NCI-H1105 (cell line): ENCODE data around the gene EDN3.
A peak's percentile ranks its signal among the peaks of the same experiment; 100 is the strongest.

Experiments used
- DNase-seq: peaks from one replicate; lab custom pipeline; 2025; lab: John Stamatoyannopoulos, UW

Gene EDN3, protein sequence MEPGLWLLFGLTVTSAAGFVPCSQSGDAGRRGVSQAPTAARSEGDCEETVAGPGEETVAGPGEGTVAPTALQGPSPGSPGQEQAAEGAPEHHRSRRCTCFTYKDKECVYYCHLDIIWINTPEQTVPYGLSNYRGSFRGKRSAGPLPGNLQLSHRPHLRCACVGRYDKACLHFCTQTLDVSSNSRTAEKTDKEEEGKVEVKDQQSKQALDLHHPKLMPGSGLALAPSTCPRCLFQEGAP

DNA sequence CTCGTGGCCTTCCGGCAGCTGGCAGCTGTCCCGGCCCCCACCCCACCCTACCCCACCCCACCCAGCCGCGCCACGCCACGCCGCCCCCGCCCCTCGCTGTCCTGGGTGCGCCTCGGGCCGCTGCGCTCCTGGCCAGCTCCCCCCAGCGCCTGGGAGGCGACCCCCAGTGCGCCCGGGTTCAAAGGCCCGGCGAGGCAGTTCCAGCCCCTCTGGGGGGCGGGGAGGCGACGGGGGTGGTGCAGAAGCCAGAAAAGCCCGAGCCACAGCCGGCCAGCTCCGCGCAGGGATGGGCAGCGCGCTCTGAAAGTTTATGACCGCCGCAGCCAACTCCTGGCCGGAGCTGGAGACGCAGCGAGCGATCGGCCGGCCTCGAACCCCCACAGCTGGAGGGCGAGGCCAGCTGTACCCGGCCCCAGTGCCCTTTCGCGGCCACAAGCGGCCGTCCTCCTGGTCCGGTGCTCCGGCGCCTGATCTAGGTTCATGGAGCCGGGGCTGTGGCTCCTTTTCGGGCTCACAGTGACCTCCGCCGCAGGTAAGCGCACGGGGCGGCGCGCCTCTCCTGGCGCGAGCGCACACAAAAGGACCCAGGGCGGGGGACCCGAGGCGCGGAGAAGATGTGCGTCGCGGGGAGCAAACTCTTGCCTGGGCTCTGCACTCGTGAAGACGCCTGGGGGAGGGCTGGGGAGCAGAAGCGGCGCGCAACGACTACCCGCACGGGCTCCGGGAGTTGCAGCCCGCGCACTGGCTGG is at the start of gene EDN3:
TSS of gene EDN3 (plus strand) at position 279 of the 749 bp plus-strand sequence. CDS start at position 481, 202 bp downstream.
- no peak for DNase-seq

DNA sequence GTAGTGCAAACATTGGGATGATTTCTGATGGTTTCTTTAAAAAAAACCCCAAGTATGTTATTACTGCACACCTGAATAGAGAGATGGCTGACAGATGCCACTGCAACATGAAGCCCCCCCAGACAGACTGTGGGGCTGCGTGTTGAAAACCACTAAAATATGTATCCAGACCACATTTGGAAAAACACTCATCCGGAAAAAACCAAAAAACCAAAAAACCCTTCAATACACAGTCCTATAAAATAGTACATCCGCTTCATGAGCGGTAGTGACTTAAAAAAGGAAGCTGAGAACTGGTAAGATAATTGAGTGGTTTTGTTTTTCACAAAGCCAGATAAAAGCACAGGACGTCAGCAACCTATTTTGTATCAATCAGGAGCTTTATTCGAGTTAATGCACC is 47.1 kb upstream of the EDN3 start:
- no peak for DNase-seq

DNA sequence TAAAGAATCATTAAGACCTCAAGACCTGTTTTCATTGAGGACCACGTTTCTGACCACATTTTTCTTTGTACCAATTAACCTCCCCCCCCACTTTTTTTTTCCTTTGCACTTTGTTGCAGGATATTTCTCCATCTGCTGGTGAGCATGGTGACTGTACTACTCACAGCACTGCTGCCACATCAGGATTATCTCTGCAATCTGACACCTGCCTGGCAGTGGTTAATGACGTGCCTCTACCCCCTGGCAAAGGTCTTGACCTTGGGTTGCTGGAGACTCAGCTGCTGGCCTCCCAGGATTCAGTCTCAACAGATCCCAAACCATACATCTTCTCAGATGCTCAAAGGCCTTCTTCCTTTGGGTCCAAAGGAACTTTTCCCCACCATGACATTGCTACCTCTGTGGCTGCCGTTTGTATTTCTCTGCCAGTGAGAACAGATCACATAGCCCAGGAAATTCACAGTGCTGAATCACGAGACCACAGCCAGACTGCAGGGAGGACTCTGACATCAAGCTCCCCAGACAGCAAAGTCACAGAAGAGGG is 46.6 kb upstream of the EDN3 start:
- DNase-seq: no peak

GRCh38 chr20:59255256-59255655 is 45.2 kb upstream of the EDN3 start:
- no peak for DNase-seq

- no peak for DNase-seq
Observed at GRCh38 chr20:59258221-59258621, 42.2 kb upstream of the EDN3 start.

DNA sequence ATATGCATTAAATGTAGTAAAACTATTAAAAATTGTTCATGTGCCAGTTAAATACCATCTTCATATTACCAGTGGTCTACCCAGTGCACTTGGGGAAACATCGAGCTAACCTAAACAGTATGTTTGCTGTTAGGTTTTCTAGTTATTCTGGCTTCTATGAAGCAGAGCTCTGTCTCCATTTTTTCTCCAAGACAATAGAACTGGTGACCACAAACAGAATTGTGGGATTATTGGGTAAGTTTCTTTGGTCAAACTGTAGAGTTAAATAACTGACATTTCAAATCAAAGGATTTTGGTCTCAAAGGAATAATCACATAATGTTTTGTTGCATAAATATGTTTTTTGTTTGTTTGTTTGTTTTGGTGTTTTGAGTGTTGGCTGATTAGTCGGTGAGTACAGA is 40.5 kb upstream of the EDN3 start:
- DNase-seq: no peak

- no peak for DNase-seq
Observed at GRCh38 chr20:59265298-59265697, 35.1 kb upstream of the EDN3 start.

GRCh38 chr20:59268870-59269269 is 31.5 kb upstream of the EDN3 start:
- DNase-seq: no peak

- DNase-seq: no peak
Observed at GRCh38 chr20:59269411-59270025, 30.9 kb upstream of the EDN3 start.

DNA sequence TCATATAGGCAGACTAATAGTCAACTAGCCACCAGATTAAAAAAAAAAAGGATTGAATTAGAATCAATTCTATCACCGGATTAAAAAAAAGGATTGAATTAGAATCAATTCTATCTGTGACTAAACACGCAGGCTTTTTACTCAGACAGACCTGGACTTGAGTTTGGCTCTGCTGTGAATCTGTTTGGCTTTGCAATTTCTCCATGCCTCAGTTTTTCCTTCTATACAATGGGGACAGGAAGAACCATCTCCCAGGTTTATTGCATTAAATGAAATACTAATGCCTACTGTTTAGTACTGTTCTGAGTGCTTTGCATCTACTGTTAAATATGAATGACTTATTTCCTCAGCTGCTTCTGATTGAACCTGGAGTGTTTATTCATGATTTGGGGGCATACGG is 30.0 kb upstream of the EDN3 start:
- DNase-seq: no peak

- no peak for DNase-seq
Observed at GRCh38 chr20:59273739-59274357, 26.6 kb upstream of the EDN3 start.

DNA sequence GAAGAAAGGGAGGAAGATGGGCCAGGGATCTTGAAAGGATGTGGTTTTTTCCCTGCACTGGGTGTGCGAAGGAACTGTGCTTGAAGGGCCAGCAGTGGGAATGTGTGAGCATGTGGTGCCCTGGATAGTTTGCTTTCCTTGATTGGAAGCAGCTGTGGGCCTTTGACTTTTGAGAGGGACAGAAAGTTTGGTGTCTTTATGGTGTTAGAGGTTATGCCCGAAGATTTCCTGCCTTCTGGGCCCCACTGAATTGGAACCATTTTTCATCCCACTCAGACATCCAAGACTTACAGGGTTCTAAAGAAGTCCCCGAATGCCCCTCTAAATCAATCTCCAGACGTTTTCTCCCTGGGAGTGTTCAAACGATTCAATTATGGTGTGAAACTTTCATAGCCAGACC is 23.5 kb upstream of the EDN3 start:
- no peak for DNase-seq

- DNase-seq: no peak
Observed at GRCh38 chr20:59284470-59284869, 15.9 kb upstream of the EDN3 start.

GRCh38 chr20:59289994-59290393 is 10.4 kb upstream of the EDN3 start:
- DNase-seq: no peak

- DNase-seq: no peak
Observed at GRCh38 chr20:59291740-59292383, 8.5 kb upstream of the EDN3 start.

DNA sequence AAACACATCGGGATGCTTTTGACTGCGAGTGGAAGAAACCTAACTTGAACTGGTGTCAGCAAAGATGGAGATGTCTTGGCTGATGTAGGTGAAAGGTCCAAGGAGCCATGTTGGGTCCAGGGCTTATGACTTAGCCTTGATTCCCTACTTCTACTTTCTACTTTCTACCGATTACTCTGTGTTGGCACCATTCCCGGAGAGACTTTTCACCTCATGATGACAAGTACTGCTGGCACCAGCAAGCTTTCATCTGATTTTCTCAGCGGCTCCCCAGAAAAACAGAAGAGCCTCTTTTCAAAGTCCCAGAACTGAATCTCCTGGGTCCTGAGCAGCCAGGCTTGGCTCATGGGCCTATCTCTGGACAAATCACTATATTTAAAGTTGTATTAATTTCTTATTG is 4.9 kb upstream of the EDN3 start:
- DNase-seq: peak; percentile 31

- no peak for DNase-seq
Observed at GRCh38 chr20:59297686-59298085, 2.7 kb upstream of the EDN3 start.

DNA sequence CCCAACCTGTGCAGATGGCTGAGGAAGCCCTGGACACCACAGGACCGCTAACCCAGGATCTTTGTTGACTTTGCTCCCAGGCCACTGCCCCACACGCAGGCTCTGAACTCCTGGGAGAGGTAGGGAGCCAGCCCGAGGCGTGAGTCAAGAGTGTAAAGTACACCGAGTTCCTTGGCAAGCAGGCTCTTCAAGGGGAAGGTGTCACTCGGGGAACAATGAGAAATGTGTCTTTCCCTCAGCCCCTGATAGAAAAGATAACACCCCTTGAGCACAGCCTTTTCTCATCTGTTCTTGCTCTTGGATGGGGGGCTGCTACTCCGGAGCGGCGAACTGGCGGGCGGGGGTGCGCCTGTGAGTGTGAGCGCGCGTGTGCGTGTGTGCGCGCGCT is 472 bp upstream of the EDN3 start:
- no peak for DNase-seq

- DNase-seq: no peak
Observed at GRCh38 chr20:59301343-59302007, 1.1 kb downstream of the EDN3 start.

DNA sequence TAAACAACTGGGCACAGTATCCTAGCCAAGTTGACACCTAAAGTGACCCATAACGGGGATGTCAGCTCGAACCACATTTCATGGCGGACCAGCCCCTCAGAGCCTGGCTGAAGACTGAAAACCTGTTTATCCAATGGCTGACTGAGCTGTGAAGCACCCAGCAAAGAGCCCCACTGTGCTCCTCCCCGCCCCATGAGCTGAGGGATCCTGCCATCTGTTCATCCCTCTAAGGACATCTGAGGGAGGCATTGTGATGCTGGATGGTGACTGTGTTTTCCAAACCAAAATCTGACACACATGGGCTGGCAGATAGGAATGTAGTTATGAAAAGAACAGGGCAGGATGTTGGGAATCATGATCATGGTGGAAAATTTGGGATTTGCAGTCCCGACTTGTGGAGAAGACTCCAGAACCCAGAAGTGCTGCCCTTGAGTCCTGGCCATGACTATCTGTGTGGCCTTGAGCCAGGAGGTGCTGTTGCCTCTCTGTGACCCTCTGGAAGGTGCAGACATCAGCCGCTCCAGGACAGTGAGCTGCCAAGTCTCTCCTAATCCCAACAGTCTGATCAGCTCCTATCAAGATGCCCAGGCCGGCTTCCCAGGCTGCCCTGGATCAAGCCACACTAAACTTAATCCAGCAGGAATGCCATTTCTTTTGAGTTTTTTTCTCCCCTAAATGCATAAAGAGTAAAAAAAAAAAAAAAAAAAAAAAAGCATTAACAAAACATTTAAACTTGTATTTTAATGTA is 5.7 kb downstream of the EDN3 start:
- no peak for DNase-seq

DNA sequence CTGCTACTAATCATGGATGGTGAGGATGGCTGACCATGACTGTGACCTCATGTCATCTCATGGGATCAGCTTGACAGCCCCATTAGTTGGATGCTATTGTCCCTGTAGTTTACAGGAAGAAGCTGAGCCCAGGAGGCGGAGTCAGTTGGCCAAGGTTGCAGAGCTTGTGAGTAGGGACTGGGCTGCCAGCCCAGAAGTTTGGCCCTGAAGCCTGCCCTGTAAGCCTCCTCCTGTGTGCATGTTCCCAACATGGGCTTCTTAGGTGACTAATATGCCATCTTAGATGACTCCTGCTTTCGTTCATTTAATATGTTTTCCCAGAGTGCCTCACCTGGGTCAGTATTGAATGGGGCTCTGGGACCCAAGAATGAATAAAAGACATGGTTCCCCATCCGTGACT is 6.9 kb downstream of the EDN3 start:
- DNase-seq: no peak
